BJ (cell line): ENCODE measurements around the gene DAP3. TPM values are rescaled to one million over a fixed set of nuclear protein-coding genes. Genes with fewer than 3 reads are reported as not detected.
"Not testable (repeated sequence)": the region's sequence is repeated elsewhere in the genome, so short reads cannot be mapped to it uniquely, and the experiment has no call there.

Source experiments
- CTCF ChIA-PET: fragments of 350-600 bp; formaldehyde crosslinking; extraction: SDS; loops from one replicate; lab custom pipeline; 2021; ENCODE audit warnings: antibody characterized with exemption, inconsistent platforms; lab: Yijun Ruan, JAX
- POLR2A ChIA-PET: fragments of 300-600 bp; sonication (Branson Sonifier 250); formaldehyde crosslinking; extraction: SDS; loops from one replicate; lab custom pipeline; 2021; ENCODE audit warnings: antibody characterized with exemption; lab: Charles Lee
- DNase-seq: peaks from one replicate; pipeline ENCODE4 v3.0.0-alpha.2; 2011; ENCODE audit warnings: low read depth
- H3K27me3 ChIP-seq: 2 replicates; pipeline ENCODE4 v1.6.0; 2011; ENCODE audit warnings: low read length; ENCODE audit not compliant: control insufficient read depth, insufficient read depth
- H3K36me3 ChIP-seq: 2 replicates; pipeline ENCODE4 v1.5.1; 2011; ENCODE audit warnings: low read length; ENCODE audit not compliant: control insufficient read depth, insufficient read depth
- H3K4me3 ChIP-seq: 2 replicates; pipeline ENCODE4 v1.5.1; 2011; ENCODE audit warnings: low read depth, mild to moderate bottlenecking, control low read depth, low read length
- CTCF ChIP-seq: IDR thresholded peaks from 2 replicates; pipeline ENCODE4 v1.5.1; 2011; ENCODE audit warnings: low read depth, mild to moderate bottlenecking, control low read depth, inconsistent platforms, low read length, moderate library complexity; ENCODE audit not compliant: insufficient read depth
- polyA plus RNA-seq: library from polyadenylated mRNA; depleted of rRNA; stranded (reverse); fragments of >200 nt; gene quantifications from 2 replicates; pipeline ENCODE4 v1.2.3, GENCODE V29; 2011

The DAP3 gene
- polyA plus RNA-seq, 1 experiment = 142 TPM

- no peak for TF ChIP-seq CTCF
- Histone ChIP-seq H3K27me3 (no peaks in the 10 kb centered on the region), H3K4me3 (no peak overlapping the region), H3K36me3 (0 out of 2 replicates have a peak, but pooled peaks cover 4% of the 10 kb centered on the region)
- ChIA-PET POLR2A (no interaction called here), CTCF (interaction anchor here (0.9 to 1.5 kb wide), 2 partner anchors 12 to 16 kb away, joined by 3 to 5 read pairs; no protein-coding TSS in a partner anchor)
- no peak for DNase-seq
Observed at GRCh38 chr1:155740995-155741394, 52.1 kb downstream of the DAP3 start.

- Histone ChIP-seq H3K36me3 (0 out of 2 replicates have a peak, but pooled peaks cover 2% of the 10 kb centered on the region), H3K4me3 (no peak overlapping the region), H3K27me3 (no peaks in the 10 kb centered on the region)
- TF ChIP-seq CTCF = no peak
- no peak for DNase-seq
- CTCF ChIA-PET = interaction anchor here (0.9 to 1.5 kb wide), 2 partner anchors 13 to 17 kb away, joined by 3 to 5 read pairs; no protein-coding TSS in a partner anchor
- POLR2A ChIA-PET = no interaction called here
Observed at GRCh38 chr1:155741908-155742307, 53.0 kb downstream of the DAP3 start.

- POLR2A ChIA-PET = no interaction called here
- no peak for TF ChIP-seq CTCF
- no peak for DNase-seq
- CTCF ChIA-PET = interaction anchor here (3.3 kb wide), 1 partner anchor 15 kb away, joined by 14 read pairs; no protein-coding TSS in a partner anchor
- Histone ChIP-seq H3K27me3 (no peaks in the 10 kb centered on the region), H3K36me3 (no peaks in the 10 kb centered on the region; the same call in 1 of the 2 replicates), H3K4me3 (peak overlapping the region; percentile 53)
Observed at GRCh38 chr1:155744711-155745283, 55.9 kb downstream of the DAP3 start.

DNA sequence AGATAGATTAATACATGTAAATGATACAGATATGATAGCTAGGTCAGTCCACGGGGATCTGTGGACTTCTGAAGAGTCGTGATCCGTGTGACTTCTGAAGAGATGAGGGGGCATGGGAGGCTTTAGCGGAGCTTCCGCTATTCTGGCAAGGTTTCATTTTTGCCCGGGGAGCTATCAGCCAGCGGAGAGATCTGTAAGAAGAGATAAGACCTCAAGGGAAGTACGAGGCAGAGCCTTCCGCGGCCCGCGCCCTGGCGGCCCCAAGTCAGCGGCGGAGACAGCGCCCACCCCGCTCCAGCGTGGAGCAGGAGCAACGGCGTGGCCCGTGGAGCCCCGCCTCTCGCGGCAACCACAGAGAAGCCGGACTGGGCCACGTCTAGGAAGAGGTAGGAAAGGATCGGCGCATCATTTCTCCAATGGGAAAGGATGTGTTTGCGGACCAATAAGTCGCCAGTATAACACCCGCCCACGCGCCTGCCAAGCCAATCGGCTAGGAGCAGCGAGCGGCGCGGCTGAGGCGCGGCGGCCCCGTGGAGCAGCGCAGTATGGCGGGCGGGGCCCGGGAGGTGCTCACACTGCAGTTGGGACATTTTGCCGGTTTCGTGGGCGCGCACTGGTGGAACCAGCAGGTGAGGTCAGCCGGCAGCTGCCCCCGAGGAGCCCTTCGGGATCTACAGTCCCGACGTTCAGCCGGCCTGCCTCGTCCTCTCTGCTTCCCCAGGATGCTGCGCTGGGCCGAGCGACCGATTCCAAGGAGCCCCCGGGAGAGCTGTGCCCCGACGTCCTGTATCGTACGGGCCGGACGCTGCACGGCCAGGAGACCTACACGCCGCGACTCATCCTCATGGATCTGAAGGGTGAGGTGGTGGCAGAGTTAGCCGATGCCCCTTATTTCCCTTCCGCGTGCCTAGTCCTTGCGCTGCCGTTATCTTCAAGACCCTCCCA is 56.7 kb downstream of the DAP3 start:
- POLR2A ChIA-PET = interaction anchor here (0.6 kb wide), 1 partner anchor 297 kb away, joined by 6 read pairs; no protein-coding TSS in a partner anchor
- not testable (repeated sequence) for H3K36me3 ChIP-seq, H3K27me3 ChIP-seq
- DNase-seq = peak; percentile 91
- peak overlapping the region; percentile 53 for H3K4me3 ChIP-seq
- TF ChIP-seq CTCF = 0 out of 2 replicates have a peak, but pooled peaks have one; percentile 14
- CTCF ChIA-PET = interaction anchor here (0.7 to 3.3 kb wide), 2 partner anchors 16 to 244 kb away, joined by 3 to 14 read pairs; no protein-coding TSS in a partner anchor

GRCh38 chr1:155747586-155747985 is 58.7 kb downstream of the DAP3 start:
- POLR2A ChIA-PET, H3K36me3 ChIP-seq, CTCF ChIA-PET, DNase-seq, H3K27me3 ChIP-seq, H3K4me3 ChIP-seq: not testable (repeated sequence)

DNA sequence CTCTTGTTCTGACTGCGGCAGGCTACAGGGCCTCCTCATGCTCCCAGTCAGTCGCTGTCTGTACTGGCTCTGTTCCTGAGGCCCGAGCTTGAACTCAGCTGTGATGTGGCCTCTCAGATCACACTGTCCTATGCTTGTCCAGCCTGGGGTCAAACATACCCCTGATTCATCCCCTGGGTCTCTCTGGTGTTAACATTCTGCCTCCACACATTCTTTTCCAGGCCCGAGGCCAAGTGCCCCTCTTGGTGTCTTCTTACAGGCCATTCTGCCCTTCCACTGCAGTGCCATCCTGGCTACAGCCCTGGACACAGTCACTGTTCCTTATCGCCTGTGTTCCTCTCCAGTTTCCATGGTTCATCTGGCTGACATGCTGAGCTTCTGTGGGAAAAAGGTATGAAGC is 59.2 kb downstream of the DAP3 start:
- H3K4me3 ChIP-seq, CTCF ChIA-PET, DNase-seq, H3K36me3 ChIP-seq, H3K27me3 ChIP-seq, POLR2A ChIA-PET: not testable (repeated sequence)

- H3K36me3 ChIP-seq = peaks cover 18% of the 10 kb centered on the region
- POLR2A ChIA-PET, H3K27me3 ChIP-seq, DNase-seq, H3K4me3 ChIP-seq, CTCF ChIA-PET: not testable (repeated sequence)
Observed at GRCh38 chr1:155759017-155759416, 70.1 kb downstream of the DAP3 start.
